ENCODE data around the gene NMRK2. TPM values are rescaled to one million over a fixed set of nuclear protein-coding genes. Genes with fewer than 3 reads are reported as not detected.

The NMRK2 gene
- total and polyA plus RNA-seq, 2 of the 13 experiments (the other 11 are each of a cell fraction or from before 2014, with no cell fraction given) = not detected

DNA sequence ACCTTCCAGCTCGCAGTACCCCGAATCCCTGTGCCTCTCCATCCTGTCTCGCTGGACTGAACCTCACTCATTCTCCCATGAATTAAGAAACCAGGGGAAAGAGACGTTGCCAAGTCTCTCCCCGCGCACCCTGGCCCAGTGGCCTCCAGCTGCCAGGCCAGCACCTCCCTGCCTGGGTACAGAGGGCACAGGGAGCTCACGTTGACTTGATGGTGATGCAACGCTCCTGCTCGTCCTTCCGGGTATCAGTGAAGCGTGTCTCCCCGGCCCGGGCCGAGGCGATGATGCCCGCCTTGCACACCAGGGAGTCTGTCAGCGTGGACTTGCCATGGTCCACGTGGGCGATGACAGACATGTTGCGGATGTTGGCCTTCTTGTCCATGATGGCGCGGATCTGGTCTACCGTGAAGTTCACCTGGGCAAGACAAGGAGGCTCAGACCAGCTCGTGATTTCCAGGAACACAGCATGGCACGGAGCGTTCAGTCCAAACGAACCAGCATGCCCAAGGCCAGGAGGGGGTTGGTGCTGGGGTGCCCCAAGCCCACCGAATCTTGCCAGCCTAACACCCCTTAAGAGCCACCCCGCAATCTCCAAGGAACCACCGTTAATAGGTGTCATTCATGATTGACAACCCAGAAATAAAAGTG lies 51.2 kb downstream of the NMRK2 start (continued):
- TF ChIP-seq GATA4 (IDR thresholded peaks at IDR 0.05; ENCODE audit: borderline replicate concordance, low read depth) (no peak), ZZZ3 (CRISPR knock-in tag; IDR thresholded peaks at IDR 0.05; ENCODE audit: borderline replicate concordance) (no peak), ZNF549 (CRISPR knock-in tag; IDR thresholded peaks at IDR 0.05) (no peak), SYNCRIP (IDR thresholded peaks at IDR 0.05; ENCODE audit: insufficient read depth, low read depth, low read length) (no peak), ZMAT3 (CRISPR knock-in tag; conservative IDR thresholded peaks at IDR 0.05) (no peak), CEBPB (IDR thresholded peaks at IDR 0.05; ENCODE audit: borderline replicate concordance, low read depth, low read length) (peak; percentile 87), RAD21 (CRISPR knock-in tag; IDR thresholded peaks at IDR 0.05) (no peak), JUNB (CRISPR knock-in tag; IDR thresholded peaks at IDR 0.05; ENCODE audit: borderline replicate concordance) (no peak), MED8 (CRISPR knock-in tag; IDR thresholded peaks at IDR 0.05; ENCODE audit: insufficient replicate concordance) (no peak), ZBTB38 (CRISPR knock-in tag; IDR thresholded peaks at IDR 0.05) (0 out of 2 replicates have a peak, but pooled peaks have one; percentile 21), MXI1 (IDR thresholded peaks at IDR 0.05; ENCODE audit: borderline replicate concordance, low read depth, low read length) (peak; percentile 89; the same call in 1 of the 3 replicates), HOXD1 (CRISPR knock-in tag; IDR thresholded peaks at IDR 0.05) (peak; percentile 37; the same call in 1 of the 2 replicates), FOXK1 (CRISPR knock-in tag; IDR thresholded peaks at IDR 0.05; ENCODE audit: borderline replicate concordance, low read depth) (no peak), RORA (CRISPR knock-in tag; IDR thresholded peaks at IDR 0.05) (no peak), KLF9 (CRISPR knock-in tag; IDR thresholded peaks at IDR 0.05; ENCODE audit: low read depth) (no peak), ZNF24 (IDR thresholded peaks at IDR 0.05) (no peak), ZFP36 (IDR thresholded peaks at IDR 0.05; ENCODE audit: borderline replicate concordance, low read depth, low read length, partially characterized antibody) (no peak), GABPB1 (CRISPR knock-in tag; IDR thresholded peaks at IDR 0.05) (peak; percentile 63; the same call in 1 of the 2 replicates), CHD2 (IDR thresholded peaks at IDR 0.05; ENCODE audit: low read depth, low read length) (no peak), ZNF124 (CRISPR knock-in tag; IDR thresholded peaks at IDR 0.05) (no peak), ZNF546 (CRISPR knock-in tag; conservative IDR thresholded peaks at IDR 0.05) (no peak), TRIM24 (CRISPR knock-in tag; IDR thresholded peaks at IDR 0.05) (no peak)
- TF ChIP-seq, protein P1, sequence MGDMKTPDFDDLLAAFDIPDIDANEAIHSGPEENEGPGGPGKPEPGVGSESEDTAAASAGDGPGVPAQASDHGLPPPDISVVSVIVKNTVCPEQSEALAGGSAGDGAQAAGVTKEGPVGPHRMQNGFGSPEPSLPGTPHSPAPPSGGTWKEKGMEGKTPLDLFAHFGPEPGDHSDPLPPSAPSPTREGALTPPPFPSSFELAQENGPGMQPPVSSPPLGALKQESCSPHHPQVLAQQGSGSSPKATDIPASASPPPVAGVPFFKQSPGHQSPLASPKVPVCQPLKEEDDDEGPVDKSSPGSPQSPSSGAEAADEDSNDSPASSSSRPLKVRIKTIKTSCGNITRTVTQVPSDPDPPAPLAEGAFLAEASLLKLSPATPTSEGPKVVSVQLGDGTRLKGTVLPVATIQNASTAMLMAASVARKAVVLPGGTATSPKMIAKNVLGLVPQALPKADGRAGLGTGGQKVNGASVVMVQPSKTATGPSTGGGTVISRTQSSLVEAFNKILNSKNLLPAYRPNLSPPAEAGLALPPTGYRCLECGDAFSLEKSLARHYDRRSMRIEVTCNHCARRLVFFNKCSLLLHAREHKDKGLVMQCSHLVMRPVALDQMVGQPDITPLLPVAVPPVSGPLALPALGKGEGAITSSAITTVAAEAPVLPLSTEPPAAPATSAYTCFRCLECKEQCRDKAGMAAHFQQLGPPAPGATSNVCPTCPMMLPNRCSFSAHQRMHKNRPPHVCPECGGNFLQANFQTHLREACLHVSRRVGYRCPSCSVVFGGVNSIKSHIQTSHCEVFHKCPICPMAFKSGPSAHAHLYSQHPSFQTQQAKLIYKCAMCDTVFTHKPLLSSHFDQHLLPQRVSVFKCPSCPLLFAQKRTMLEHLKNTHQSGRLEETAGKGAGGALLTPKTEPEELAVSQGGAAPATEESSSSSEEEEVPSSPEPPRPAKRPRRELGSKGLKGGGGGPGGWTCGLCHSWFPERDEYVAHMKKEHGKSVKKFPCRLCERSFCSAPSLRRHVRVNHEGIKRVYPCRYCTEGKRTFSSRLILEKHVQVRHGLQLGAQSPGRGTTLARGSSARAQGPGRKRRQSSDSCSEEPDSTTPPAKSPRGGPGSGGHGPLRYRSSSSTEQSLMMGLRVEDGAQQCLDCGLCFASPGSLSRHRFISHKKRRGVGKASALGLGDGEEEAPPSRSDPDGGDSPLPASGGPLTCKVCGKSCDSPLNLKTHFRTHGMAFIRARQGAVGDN (CRISPR knock-in tag; IDR thresholded peaks at IDR 0.05) = peak; percentile 73
- TF ChIP-seq, protein P2, sequence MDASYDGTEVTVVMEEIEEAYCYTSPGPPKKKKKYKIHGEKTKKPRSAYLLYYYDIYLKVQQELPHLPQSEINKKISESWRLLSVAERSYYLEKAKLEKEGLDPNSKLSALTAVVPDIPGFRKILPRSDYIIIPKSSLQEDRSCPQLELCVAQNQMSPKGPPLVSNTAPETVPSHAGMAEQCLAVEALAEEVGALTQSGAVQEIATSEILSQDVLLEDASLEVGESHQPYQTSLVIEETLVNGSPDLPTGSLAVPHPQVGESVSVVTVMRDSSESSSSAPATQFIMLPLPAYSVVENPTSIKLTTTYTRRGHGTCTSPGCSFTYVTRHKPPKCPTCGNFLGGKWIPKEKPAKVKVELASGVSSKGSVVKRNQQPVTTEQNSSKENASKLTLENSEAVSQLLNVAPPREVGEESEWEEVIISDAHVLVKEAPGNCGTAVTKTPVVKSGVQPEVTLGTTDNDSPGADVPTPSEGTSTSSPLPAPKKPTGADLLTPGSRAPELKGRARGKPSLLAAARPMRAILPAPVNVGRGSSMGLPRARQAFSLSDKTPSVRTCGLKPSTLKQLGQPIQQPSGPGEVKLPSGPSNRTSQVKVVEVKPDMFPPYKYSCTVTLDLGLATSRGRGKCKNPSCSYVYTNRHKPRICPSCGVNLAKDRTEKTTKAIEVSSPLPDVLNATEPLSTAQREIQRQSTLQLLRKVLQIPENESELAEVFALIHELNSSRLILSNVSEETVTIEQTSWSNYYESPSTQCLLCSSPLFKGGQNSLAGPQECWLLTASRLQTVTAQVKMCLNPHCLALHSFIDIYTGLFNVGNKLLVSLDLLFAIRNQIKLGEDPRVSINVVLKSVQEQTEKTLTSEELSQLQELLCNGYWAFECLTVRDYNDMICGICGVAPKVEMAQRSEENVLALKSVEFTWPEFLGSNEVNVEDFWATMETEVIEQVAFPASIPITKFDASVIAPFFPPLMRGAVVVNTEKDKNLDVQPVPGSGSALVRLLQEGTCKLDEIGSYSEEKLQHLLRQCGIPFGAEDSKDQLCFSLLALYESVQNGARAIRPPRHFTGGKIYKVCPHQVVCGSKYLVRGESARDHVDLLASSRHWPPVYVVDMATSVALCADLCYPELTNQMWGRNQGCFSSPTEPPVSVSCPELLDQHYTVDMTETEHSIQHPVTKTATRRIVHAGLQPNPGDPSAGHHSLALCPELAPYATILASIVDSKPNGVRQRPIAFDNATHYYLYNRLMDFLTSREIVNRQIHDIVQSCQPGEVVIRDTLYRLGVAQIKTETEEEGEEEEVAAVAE (CRISPR knock-in tag; IDR thresholded peaks at IDR 0.05; ENCODE audit: borderline replicate concordance) = no peak
